IPS-18a (cell line): ENCODE data around the gene CAB39.

Source experiments
- H3K27ac ChIP-seq: one replicate; pipeline ENCODE4 v1.5.1; 2013; ENCODE audit warnings: low read length
- H3K27me3 ChIP-seq: one replicate; pipeline ENCODE4 v1.6.1; 2013; ENCODE audit warnings: mild to moderate bottlenecking, low read length; ENCODE audit not compliant: control insufficient read depth, insufficient read depth
- H3K36me3 ChIP-seq: one replicate; pipeline ENCODE4 v1.6.1; 2013; ENCODE audit warnings: low read depth, low read length; ENCODE audit not compliant: control insufficient read depth
- H3K4me1 ChIP-seq: one replicate; pipeline ENCODE4 v1.6.1; 2013; ENCODE audit warnings: low read depth, low read length; ENCODE audit not compliant: control insufficient read depth
- H3K4me3 ChIP-seq: one replicate; pipeline ENCODE4 v1.5.1; 2013; ENCODE audit warnings: low read length
- H3K9ac ChIP-seq: one replicate; pipeline ENCODE4 v1.6.1; 2013; ENCODE audit warnings: mild to moderate bottlenecking, low read length, moderate library complexity
- H3K9me3 ChIP-seq: one replicate; pipeline ENCODE4 v1.6.1; 2013; ENCODE audit warnings: low read depth, low read length; ENCODE audit not compliant: control insufficient read depth

The CAB39 gene

GRCh38 chr2:230674401-230674800, 38.2 kb upstream of the CAB39 start:
- Histone ChIP-seq H3K36me3 (no peaks in the 10 kb centered on the region), H3K27me3 (no peaks in the 10 kb centered on the region), H3K9me3 (no peaks in the 10 kb centered on the region), H3K4me3 (no peak overlapping the region), H3K4me1 (no peaks in the 10 kb centered on the region), H3K27ac (no peak overlapping the region), H3K9ac (no peak overlapping the region)

DNA sequence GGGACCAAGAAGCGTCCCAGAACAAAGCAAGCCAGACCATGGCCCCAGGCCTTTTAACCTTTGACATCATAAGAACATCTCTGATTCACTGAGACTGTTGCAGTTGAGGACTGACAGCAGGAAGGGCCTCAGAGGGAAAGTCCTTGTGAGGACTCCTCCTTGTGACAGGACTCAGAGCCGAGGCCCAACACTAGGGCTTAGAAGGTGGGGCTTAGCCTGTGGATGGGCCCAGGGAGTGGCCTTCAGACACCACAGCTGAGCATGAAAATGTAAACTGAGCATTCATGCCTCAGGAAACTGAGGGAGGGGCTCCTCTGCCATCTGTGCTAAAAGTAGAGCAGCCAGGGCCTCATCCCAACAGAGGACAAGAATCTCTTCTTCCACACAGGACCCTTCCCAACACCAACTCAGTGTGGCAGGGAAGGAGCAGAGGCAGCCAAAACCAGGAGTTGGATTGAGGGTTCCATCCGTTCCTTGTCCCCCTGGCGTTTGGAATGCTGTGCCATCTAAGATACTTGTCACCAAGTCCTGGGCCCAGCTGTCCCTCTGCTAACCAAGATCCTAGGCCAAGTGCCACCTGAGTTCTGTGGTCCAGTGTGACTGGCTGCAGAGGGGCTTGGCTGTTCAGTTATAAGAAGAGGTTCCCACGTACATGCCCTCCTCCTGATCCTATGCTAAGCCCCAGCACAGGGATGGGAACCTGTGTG, 37.5 kb upstream of the CAB39 start:
- Histone ChIP-seq H3K9me3 (no peaks in the 10 kb centered on the region), H3K27me3 (no peaks in the 10 kb centered on the region), H3K4me1 (no peaks in the 10 kb centered on the region), H3K9ac (no peak overlapping the region), H3K4me3 (no peak overlapping the region), H3K27ac (no peak overlapping the region), H3K36me3 (no peaks in the 10 kb centered on the region)

- no peak overlapping the region for H3K27ac ChIP-seq
- no peak overlapping the region for H3K4me3 ChIP-seq
- no peaks in the 10 kb centered on the region for H3K9me3 ChIP-seq
- H3K27me3 ChIP-seq = no peaks in the 10 kb centered on the region
- no peak overlapping the region for H3K9ac ChIP-seq
- H3K36me3 ChIP-seq = no peaks in the 10 kb centered on the region
- no peaks in the 10 kb centered on the region for H3K4me1 ChIP-seq
Observed at GRCh38 chr2:230676546-230676945, 36.1 kb upstream of the CAB39 start.

DNA sequence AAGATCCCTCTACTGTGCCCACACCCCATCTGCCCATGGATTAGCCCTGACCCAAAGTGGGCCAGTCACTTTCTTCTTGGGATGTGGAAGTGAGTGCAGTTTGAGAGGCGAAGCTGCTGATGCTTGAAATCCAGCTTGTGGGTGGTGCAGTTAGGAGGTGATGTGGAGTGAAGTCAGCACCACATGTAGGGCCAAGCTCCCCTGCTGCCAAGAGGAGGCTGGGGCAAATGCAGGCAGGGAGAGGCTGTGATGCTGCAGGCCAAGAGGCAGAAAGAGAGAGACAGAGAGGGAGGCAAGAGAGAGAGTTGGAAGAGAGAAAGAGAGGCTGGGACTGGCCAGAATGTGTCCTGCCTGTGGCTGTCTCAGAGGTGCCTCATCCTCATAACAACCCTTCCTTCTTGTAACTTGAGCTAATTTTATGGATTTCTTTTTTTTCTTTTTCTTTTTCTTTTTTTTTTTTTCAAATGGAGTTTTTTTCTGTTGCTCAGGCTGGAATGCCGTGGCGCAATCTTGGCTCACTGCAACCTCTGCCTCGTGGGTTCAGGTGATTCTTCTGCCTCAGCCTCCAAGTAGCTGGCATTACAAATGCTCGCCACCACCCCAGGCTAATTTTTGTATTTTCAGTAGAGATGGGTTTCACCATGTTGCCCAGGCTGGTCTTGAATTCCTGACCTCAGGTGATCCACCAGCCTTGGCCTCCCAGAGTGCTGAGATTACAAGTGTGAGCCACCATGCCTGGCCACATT, 35.3 kb upstream of the CAB39 start:
- Histone ChIP-seq H3K9ac (no peak overlapping the region), H3K36me3 (no peaks in the 10 kb centered on the region), H3K27ac (no peak overlapping the region), H3K27me3 (no peaks in the 10 kb centered on the region), H3K9me3 (no peaks in the 10 kb centered on the region), H3K4me3 (no peak overlapping the region), H3K4me1 (no peaks in the 10 kb centered on the region)

DNA sequence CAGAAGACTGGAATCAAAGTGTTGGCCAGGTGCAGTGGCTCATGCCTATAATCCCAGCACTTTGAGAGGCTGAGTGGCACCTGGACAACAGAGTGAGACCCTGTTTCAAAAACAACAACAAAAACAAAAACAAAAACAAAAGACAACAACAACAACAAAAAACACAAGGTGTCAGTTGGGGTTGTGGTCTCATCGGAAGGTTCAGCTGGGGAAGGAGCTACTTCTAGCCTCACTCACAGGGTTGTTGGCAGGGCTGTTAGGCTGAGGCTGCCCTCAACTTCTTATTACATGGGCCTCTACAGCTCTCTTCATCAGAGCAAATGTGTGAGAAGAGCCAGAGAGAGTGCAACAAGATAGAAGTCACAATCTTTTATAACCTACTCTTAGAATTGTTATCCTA, 34.6 kb upstream of the CAB39 start:
- H3K9me3 ChIP-seq = no peaks in the 10 kb centered on the region
- H3K4me1 ChIP-seq = no peaks in the 10 kb centered on the region
- H3K36me3 ChIP-seq = no peaks in the 10 kb centered on the region
- H3K27ac ChIP-seq = no peak overlapping the region
- no peaks in the 10 kb centered on the region for H3K27me3 ChIP-seq
- H3K9ac ChIP-seq = no peak overlapping the region
- H3K4me3 ChIP-seq = no peak overlapping the region

DNA sequence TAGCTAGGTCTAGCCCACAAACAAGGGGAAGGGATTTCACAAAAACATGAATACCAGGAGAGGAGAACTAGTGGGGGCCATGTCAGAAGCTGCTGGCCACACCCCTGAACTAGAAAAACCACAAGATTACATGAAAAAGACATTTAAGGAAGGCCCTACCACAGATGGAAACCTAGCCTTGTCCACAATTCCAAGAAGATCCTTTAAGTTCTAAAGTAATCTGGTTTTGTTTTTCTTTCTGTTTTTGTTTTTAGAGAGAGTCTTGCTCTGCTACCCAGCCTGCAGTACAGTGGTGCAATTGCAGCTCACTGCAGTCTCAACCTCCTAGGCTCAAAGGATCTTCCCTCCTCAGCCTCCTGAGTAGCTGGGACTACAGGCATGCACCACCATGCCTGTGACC, 34.2 kb upstream of the CAB39 start:
- H3K36me3 ChIP-seq = no peaks in the 10 kb centered on the region
- no peak overlapping the region for H3K27ac ChIP-seq
- no peaks in the 10 kb centered on the region for H3K4me1 ChIP-seq

DNA sequence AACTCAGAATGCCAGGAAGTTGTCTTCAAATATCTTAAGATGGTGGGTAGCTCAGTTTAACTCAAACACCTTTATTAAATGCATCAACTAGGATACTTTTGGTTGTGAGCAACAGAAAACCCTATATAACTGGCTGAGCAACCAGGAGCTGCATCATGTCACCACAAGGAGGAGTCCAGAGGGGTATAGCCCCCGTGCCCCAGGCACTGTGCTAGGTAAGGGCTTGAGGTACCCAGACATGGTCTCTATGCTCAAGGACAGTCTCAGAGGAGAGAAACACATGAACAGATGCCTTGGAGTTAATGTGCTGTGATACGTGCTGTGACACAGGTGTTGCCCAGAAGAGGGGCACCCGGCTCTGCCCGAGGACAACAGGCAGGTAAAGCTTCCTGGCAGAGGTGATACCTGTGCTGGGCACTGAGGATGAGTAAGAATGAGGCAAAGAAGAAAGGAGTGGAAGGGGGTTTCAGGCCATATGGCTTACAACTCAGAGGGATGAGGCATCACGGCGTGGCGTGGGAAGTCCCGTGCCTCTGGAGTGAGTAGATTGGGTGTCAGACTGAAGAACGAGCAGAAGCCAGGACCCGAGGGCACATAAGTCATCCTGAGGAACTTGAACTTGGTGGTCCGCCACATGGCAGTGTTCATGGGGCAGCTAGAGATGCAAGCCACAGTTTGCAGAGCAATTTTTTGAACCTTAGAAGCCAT, 32.0 kb upstream of the CAB39 start:
- Histone ChIP-seq H3K9ac (no peak overlapping the region), H3K27me3 (no peaks in the 10 kb centered on the region), H3K36me3 (no peaks in the 10 kb centered on the region), H3K9me3 (no peaks in the 10 kb centered on the region), H3K27ac (no peak overlapping the region), H3K4me1 (no peaks in the 10 kb centered on the region), H3K4me3 (no peak overlapping the region)

More for the DNA sequence above, 34.2 kb upstream of the CAB39 start:
- Histone ChIP-seq H3K9ac (no peak overlapping the region), H3K4me3 (no peak overlapping the region), H3K9me3 (no peaks in the 10 kb centered on the region), H3K27me3 (no peaks in the 10 kb centered on the region)

GRCh38 chr2:230681171-230681545, 31.5 kb upstream of the CAB39 start:
- Histone ChIP-seq H3K36me3 (no peaks in the 10 kb centered on the region), H3K4me3 (no peak overlapping the region), H3K27ac (no peak overlapping the region), H3K9ac (no peak overlapping the region), H3K4me1 (no peaks in the 10 kb centered on the region), H3K27me3 (no peaks in the 10 kb centered on the region), H3K9me3 (no peaks in the 10 kb centered on the region)

DNA sequence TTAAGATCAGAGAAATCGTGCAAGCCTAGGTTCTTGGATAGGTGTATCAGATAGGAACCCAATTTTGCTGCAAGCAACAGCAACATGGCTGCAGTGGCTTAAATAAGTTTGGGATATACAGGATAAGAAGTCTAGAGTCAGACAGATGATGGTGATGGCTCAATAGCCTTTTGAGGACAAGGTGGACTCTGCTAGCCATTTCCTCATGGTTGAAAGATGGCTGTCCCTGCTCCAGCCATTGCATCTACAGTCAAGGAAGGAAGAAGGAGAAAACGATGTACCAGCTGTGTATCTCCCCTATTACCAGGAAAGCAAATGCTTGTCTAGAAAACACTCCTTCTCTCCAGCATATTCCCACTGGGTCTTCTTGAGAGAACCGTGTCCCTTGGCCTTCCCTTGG, 30.1 kb upstream of the CAB39 start:
- Histone ChIP-seq H3K36me3 (no peaks in the 10 kb centered on the region), H3K4me1 (no peaks in the 10 kb centered on the region), H3K27ac (no peak overlapping the region), H3K4me3 (no peak overlapping the region), H3K9ac (no peak overlapping the region), H3K27me3 (no peaks in the 10 kb centered on the region), H3K9me3 (no peaks in the 10 kb centered on the region)

GRCh38 chr2:230684270-230685168, 28.1 kb upstream of the CAB39 start:
- H3K4me3 ChIP-seq = no peak overlapping the region
- no peaks in the 10 kb centered on the region for H3K4me1 ChIP-seq
- H3K9ac ChIP-seq = no peak overlapping the region
- no peaks in the 10 kb centered on the region for H3K36me3 ChIP-seq
- no peaks in the 10 kb centered on the region for H3K27me3 ChIP-seq
- no peak overlapping the region for H3K27ac ChIP-seq
- H3K9me3 ChIP-seq = no peaks in the 10 kb centered on the region

- Histone ChIP-seq H3K9me3 (no peaks in the 10 kb centered on the region), H3K36me3 (no peaks in the 10 kb centered on the region), H3K27me3 (no peaks in the 10 kb centered on the region), H3K9ac (no peak overlapping the region), H3K4me3 (no peak overlapping the region), H3K27ac (no peak overlapping the region), H3K4me1 (no peaks in the 10 kb centered on the region)
Observed at GRCh38 chr2:230685178-230685577, 27.5 kb upstream of the CAB39 start.
